Endothelial cell of umbilical vein (primary cell): ENCODE data around the gene EMP2. TPM values are rescaled to one million over a fixed set of nuclear protein-coding genes. Genes with fewer than 3 reads are reported as not detected.
"Not testable (repeated sequence)": the region's sequence is repeated elsewhere in the genome, so short reads cannot be mapped to it uniquely, and the experiment has no call there.

Experiments used
- BruUV-seq: library from RNA; stranded (reverse); fragments of 400-500 nt; replicated peaks from 2 replicates; lab custom pipeline; 2021; lab: Mats Ljungman, UMichigan
- CTCF ChIA-PET: fragments of 300-600, 350-600 bp; sonication (Branson Sonifier 250); formaldehyde crosslinking; loops from one replicate; lab custom pipeline; 2021; ENCODE audit warnings: antibody characterized with exemption, inconsistent platforms; lab: Charles Lee
- POLR2A ChIA-PET: fragments of 300-600, 350-600 bp; sonication (Branson Sonifier 250); formaldehyde crosslinking; loops from one replicate; lab custom pipeline; 2021; ENCODE audit warnings: antibody characterized with exemption, inconsistent platforms; lab: Charles Lee
- DNase-seq: peaks from one replicate; pipeline ENCODE4 v3.0.0-alpha.2; 2011; ENCODE audit warnings: low read depth, low spot score
- FAIRE-seq: peaks from 2 replicates; lab custom pipeline; 2011; peaks lifted over from hg19 to GRCh38; lab: Jason Lieb, UNC
- H2AFZ ChIP-seq: 2 replicates; pipeline ENCODE4 v1.6.0; 2012; ENCODE audit warnings: low read depth, low read length, control low read depth, inconsistent platforms
- H3K27ac ChIP-seq: 2 replicates; pipeline ENCODE4 v1.5.1; 2011; ENCODE audit warnings: low read depth, mild to moderate bottlenecking, control low read depth, low read length, moderate library complexity; ENCODE audit not compliant: insufficient read depth
- H3K27me3 ChIP-seq, 2 experiments: 2 replicates each; pipeline versions ENCODE4 v1.6.0 to v1.6.1; 2011; ENCODE audit warnings: low read length in 2 of 2, mixed read lengths in 1 of 2; ENCODE audit not compliant: control insufficient read depth in 2 of 2, insufficient read depth in 2 of 2
- H3K36me3 ChIP-seq, 2 experiments: 2 replicates in 1 of 2; 3 replicates in 1 of 2; pipeline ENCODE4 v1.5.1; 2011; ENCODE audit warnings: low read length in 2 of 2, mild to moderate bottlenecking in 1 of 2, moderate library complexity in 1 of 2; ENCODE audit not compliant: control insufficient read depth in 2 of 2, insufficient read depth in 2 of 2; ENCODE audit errors: extremely low read depth in 1 of 2
- H3K4me1 ChIP-seq: 3 replicates; pipeline ENCODE4 v1.5.1; 2011; ENCODE audit warnings: mild to moderate bottlenecking, low read length; ENCODE audit not compliant: control insufficient read depth, insufficient read depth; ENCODE audit errors: extremely low read depth
- H3K4me2 ChIP-seq: 2 replicates; pipeline ENCODE4 v1.6.1; 2011; ENCODE audit warnings: low read length, control low read depth, mixed read lengths; ENCODE audit not compliant: insufficient read depth
- H3K4me3 ChIP-seq, 3 experiments: fragments of 200-600 bp in 1 of 3; sonication (generic), shearing (Covaris generic) in 1 of 3; replicated peaks in 1 of 3; 2 replicates each; pipeline ENCODE4 v1.5.1; 2011 to 2016; ENCODE audit warnings: control low read depth in 3 of 3, low read length in 3 of 3, mild to moderate bottlenecking in 2 of 3, inconsistent platforms in 1 of 3, low read depth in 1 of 3, moderate library complexity in 1 of 3; ENCODE audit not compliant: insufficient read depth in 1 of 3
- H3K79me2 ChIP-seq: 2 replicates; pipeline ENCODE4 v1.6.0; 2012; ENCODE audit warnings: low read length, inconsistent platforms; ENCODE audit not compliant: control insufficient read depth, insufficient read depth
- H3K9ac ChIP-seq: replicated peaks from 2 replicates; pipeline ENCODE3; 2011; ENCODE audit warnings: low read length, control low read depth; ENCODE audit not compliant: insufficient read depth; ENCODE audit errors: extremely low read depth
- H3K9me1 ChIP-seq: replicated peaks from 3 replicates; pipeline ENCODE4 v1.6.0; 2011; ENCODE audit warnings: mild to moderate bottlenecking, low read length; ENCODE audit not compliant: control insufficient read depth, insufficient read depth; ENCODE audit errors: extremely low read depth
- H3K9me3 ChIP-seq: replicated peaks from 2 replicates; pipeline ENCODE4 v1.5.1; 2012; ENCODE audit warnings: low read length, inconsistent platforms; ENCODE audit not compliant: control insufficient read depth, insufficient read depth
- H4K20me1 ChIP-seq: replicated peaks from 2 replicates; pipeline ENCODE3; 2011; ENCODE audit warnings: mild to moderate bottlenecking, low read length; ENCODE audit not compliant: control insufficient read depth, insufficient read depth; ENCODE audit errors: extremely low read depth
- EZH2 ChIP-seq: IDR thresholded peaks from 2 replicates; pipeline ENCODE4 v1.6.1; 2012; ENCODE audit warnings: borderline replicate concordance, low read depth, mild to moderate bottlenecking, moderate library complexity, low read length, inconsistent platforms; ENCODE audit not compliant: severe bottlenecking
- FOS ChIP-seq: IDR thresholded peaks from 2 replicates; pipeline ENCODE4 v1.6.1; 2011; ENCODE audit warnings: mild to moderate bottlenecking, low read length, moderate library complexity, borderline replicate concordance; ENCODE audit not compliant: insufficient read depth
- GATA2 ChIP-seq: IDR thresholded peaks from 2 replicates; pipeline ENCODE4 v1.7.0; 2011; ENCODE audit warnings: low read depth, mild to moderate bottlenecking, moderate library complexity, mixed read lengths, low read length; ENCODE audit not compliant: insufficient read length, insufficient read depth
- JUN ChIP-seq: IDR thresholded peaks from 2 replicates; pipeline ENCODE4 v1.6.1; 2011; ENCODE audit warnings: borderline replicate concordance, low read depth; ENCODE audit not compliant: insufficient read length, insufficient read depth
- MYC ChIP-seq: IDR thresholded peaks from one replicate; pipeline ENCODE4 v1.6.1; 2011; ENCODE audit warnings: mild to moderate bottlenecking, low read depth, low read length
- POLR2A ChIP-seq: IDR thresholded peaks from 2 replicates; pipeline ENCODE4 v1.6.1; 2012; ENCODE audit warnings: low read depth, mild to moderate bottlenecking, control low read depth, low read length
- POLR2AphosphoS5 ChIP-seq: IDR thresholded peaks from 2 replicates; pipeline ENCODE4 v1.6.1; 2012; ENCODE audit warnings: low read depth, mild to moderate bottlenecking, control low read depth, low read length, moderate library complexity; ENCODE audit not compliant: insufficient read depth
- dilution Hi-C: fragments of 300-500 bp; cut with MboI; formaldehyde crosslinking; loops from one replicate; pipeline ENCODE4 v1.15.0; 2019; ENCODE audit warnings: low sequenced_read_pairs; ENCODE audit not compliant: extremely low pct_ligation_motif_present
- intact Hi-C: fragments of 100-400 bp; cut with micrococcal nuclease; formaldehyde crosslinking; loops from one replicate; pipeline ENCODE4 v1.10.0; 2022
- polyA plus RNA-seq, 4 experiments: library from polyadenylated mRNA; depleted of rRNA in 3 of 4; stranded (reverse) in 3 of 4; unstranded in 1 of 4; fragments of >200 nt; gene quantifications; 2 replicates each; pipeline versions ENCODE4 v1.2.1 to v1.2.3, GENCODE V29; 2011 to 2012; ENCODE audit warnings: missing spikeins in 1 of 4
- total RNA-seq: library from RNA; stranded (reverse); gene quantifications from 2 replicates; pipeline ENCODE4 v1.2.3, GENCODE V29; 2021
- TF ChIP-seq, protein P1 (sequence below): IDR thresholded peaks from 2 replicates; pipeline ENCODE4 v1.6.1; 2011; ENCODE audit not compliant: insufficient read depth, insufficient read length
- TF ChIP-seq, protein P2 (sequence below), 2 donors: IDR thresholded peaks; 1 replicate in 1 of 2; 2 replicates in 1 of 2; pipeline ENCODE4 v1.5.1; 2011; ENCODE audit warnings: low read length in 2 of 2, mild to moderate bottlenecking in 2 of 2, moderate library complexity in 2 of 2, control low read depth in 1 of 2, inconsistent platforms in 1 of 2, low read depth in 1 of 2; ENCODE audit not compliant: insufficient read depth in 1 of 2; ENCODE audit errors: extremely low read depth in 1 of 2

The EMP2 gene
- total and polyA plus RNA-seq, 2 donors (not counting 3 experiments of a cell fraction or from before 2014, with no cell fraction given): 19.0 to 25.5 TPM

DNA sequence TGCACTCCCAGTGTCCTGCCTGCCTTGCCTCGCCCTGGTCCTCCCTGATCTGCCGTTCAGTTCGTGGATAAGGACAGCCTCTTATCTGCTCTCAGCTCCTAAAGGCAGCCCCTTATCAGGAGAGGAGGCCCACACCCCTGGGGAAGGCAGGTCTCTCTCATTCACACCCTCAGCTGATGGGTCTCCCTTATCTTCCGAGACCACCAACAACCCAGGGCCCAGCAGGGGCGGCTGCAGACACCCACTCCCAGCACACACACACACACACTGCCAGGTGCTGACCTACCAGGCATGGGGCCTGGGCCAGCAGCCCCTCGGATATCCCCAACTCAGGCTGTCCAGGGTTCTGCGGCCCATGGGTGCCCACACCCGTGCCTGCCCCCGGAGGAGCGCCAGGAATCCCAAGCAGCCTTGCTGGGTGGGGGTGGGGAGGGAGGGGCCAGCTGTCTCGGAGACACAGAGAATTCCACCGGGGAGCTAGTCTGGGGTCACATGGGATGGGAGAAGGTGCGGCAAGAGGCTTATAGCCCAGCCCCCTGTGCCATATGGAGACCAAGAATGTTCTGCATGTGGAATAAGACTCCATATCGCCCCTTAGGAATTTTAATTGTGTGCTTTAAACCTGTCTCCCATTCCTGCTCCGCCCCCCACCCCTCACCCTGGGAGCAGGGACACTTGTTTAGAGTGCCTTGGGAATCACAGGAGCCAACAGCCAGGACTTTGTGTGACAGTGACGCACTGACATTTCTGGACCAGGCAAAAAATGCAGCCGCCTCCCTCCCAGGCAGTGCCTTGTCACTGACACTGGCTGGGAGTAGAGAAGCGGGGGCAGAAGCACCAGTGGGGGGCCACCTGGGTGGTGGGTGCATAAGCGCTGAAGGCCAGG is 41.9 kb upstream of the EMP2 start:
- no peak for FAIRE-seq
- Histone ChIP-seq H2AFZ (no peak overlapping the region), H3K9ac (no peak overlapping the region), H3K9me3 (no peaks in the 10 kb centered on the region), H3K36me3 (no peaks in the 10 kb centered on the region), H3K9me1 (no peaks in the 10 kb centered on the region), H3K79me2 (no peaks in the 10 kb centered on the region), H4K20me1 (no peaks in the 10 kb centered on the region), H3K27ac (no peak overlapping the region), H3K4me3 (no peak overlapping the region), H3K4me1 (no peaks in the 10 kb centered on the region), H3K4me2 (no peak overlapping the region), H3K27me3 (peaks cover 0 to 3% of the 10 kb centered on the region in 2 experiments)
- intact Hi-C loops: no loop called here
- ChIA-PET CTCF (no interaction called here), POLR2A (no interaction called here)
- dilution Hi-C loops: no loop called here
- TF ChIP-seq POLR2AphosphoS5: no peak
- TF ChIP-seq, protein P1, sequence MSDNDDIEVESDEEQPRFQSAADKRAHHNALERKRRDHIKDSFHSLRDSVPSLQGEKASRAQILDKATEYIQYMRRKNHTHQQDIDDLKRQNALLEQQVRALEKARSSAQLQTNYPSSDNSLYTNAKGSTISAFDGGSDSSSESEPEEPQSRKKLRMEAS: no peak
- TF ChIP-seq, protein P2, sequence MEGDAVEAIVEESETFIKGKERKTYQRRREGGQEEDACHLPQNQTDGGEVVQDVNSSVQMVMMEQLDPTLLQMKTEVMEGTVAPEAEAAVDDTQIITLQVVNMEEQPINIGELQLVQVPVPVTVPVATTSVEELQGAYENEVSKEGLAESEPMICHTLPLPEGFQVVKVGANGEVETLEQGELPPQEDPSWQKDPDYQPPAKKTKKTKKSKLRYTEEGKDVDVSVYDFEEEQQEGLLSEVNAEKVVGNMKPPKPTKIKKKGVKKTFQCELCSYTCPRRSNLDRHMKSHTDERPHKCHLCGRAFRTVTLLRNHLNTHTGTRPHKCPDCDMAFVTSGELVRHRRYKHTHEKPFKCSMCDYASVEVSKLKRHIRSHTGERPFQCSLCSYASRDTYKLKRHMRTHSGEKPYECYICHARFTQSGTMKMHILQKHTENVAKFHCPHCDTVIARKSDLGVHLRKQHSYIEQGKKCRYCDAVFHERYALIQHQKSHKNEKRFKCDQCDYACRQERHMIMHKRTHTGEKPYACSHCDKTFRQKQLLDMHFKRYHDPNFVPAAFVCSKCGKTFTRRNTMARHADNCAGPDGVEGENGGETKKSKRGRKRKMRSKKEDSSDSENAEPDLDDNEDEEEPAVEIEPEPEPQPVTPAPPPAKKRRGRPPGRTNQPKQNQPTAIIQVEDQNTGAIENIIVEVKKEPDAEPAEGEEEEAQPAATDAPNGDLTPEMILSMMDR (IDR thresholded peaks at IDR 0.05; ENCODE audit: extremely low read depth in 1 of 2, insufficient read depth in 1 of 2, low read depth in 1 of 2, low read length in 2 of 2): no peak
- no peak for TF ChIP-seq FOS
- TF ChIP-seq MYC: no peak
- no peak for TF ChIP-seq JUN
- no peak for TF ChIP-seq GATA2
- TF ChIP-seq POLR2A: no peak
- TF ChIP-seq EZH2: no peak
- no TSS peak for BruUV-seq
- DNase-seq: no peak

DNA sequence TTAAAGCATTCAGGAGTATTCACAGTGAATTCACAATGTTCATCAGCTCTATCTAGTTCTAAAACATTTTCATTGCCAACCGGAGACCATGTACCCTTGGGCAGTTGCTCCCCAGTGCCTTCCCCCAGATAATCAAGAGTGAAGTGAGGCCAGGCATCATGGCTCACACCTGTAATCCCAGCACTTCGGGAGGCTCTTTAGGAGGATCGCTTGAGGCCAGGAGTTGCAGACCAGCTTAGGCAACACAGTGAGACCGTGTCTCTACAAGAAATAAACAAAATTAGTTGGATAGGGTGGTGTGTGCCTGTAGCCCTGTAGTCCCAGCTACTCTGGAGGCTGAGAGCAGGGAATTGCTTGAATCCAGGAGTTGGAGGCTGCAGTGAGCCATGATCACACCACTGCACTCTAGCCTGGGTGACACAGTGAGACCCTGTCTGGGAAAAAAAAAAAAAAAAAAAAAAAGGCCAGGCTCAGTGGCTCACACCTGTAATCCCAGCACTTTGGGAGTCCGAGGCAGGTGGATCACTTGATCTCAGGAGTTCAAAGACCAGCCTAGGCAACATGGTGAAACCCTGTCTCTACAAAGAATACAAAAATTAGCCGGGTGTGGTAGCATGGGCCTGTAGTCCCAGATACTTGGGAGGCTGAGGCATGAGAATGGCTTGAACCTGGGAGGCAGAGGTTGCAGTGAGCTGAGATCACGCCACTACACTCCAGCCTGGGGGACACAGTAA is 41.0 kb upstream of the EMP2 start:
- H3K9ac ChIP-seq, H3K79me2 ChIP-seq, POLR2A ChIA-PET, FAIRE-seq, BruUV-seq, CTCF ChIA-PET, H3K27ac ChIP-seq, H3K4me3 ChIP-seq, H3K27me3 ChIP-seq, H3K9me1 ChIP-seq, H3K36me3 ChIP-seq, H3K9me3 ChIP-seq, H3K4me1 ChIP-seq, intact Hi-C loops, DNase-seq, H3K4me2 ChIP-seq, H4K20me1 ChIP-seq, H2AFZ ChIP-seq, dilution Hi-C loops: not testable (repeated sequence)
